GM15510 (cell line): ENCODE results near the gene GABBR2.

Experiments used
- POLR2A ChIP-seq: IDR thresholded peaks from 3 replicates; pipeline ENCODE4 v1.6.1; 2011; ENCODE audit warnings: borderline replicate concordance; ENCODE audit not compliant: insufficient read length; ENCODE audit errors: extremely low read depth

Gene GABBR2

GRCh38 chr9:98241357-98242300 is 467.1 kb downstream of the GABBR2 start:
- no peak for TF ChIP-seq POLR2A

- TF ChIP-seq POLR2A, result no peak
These were observed 468.3 kb downstream of the GABBR2 start for GRCh38 chr9:98240475-98240874.
